HepG2 (cell line): ENCODE data around the gene ZSCAN31. TPM values are rescaled to one million over a fixed set of nuclear protein-coding genes. Genes with fewer than 3 reads are reported as not detected.

Experiments
- ARID2 ChIP-seq: sonication (generic); formaldehyde crosslinking; IDR thresholded peaks from 2 replicates; pipeline ENCODE4 v1.8.1; 2022; ENCODE audit warnings: mild to moderate bottlenecking, missing genetic modification reagents, borderline replicate concordance
- ATF5 ChIP-seq: sonication (generic); formaldehyde crosslinking; IDR thresholded peaks from 2 replicates; pipeline ENCODE4 v1.4.0; 2020; ENCODE audit warnings: mild to moderate bottlenecking, low read depth, missing genetic modification reagents
- CBX1 ChIP-seq: IDR thresholded peaks from one replicate; pipeline ENCODE4 v1.6.1; 2016; ENCODE audit warnings: antibody characterized with exemption, low read depth
- EED ChIP-seq: sonication (generic); formaldehyde crosslinking; IDR thresholded peaks from 2 replicates; pipeline ENCODE4 v1.5.0; 2020; ENCODE audit warnings: mild to moderate bottlenecking, missing genetic modification reagents
- FLYWCH1 ChIP-seq: sonication (generic); formaldehyde crosslinking; IDR thresholded peaks from 2 replicates; pipeline ENCODE4 v1.8.1; 2023; ENCODE audit warnings: mild to moderate bottlenecking, missing genetic modification reagents
- GATAD2A ChIP-seq: IDR thresholded peaks from 2 replicates; pipeline ENCODE4 v1.6.1; 2016
- MIXL1 ChIP-seq: IDR thresholded peaks from 2 replicates; pipeline ENCODE4 v1.6.1; 2016
- NFYB ChIP-seq: sonication (generic); formaldehyde crosslinking; IDR thresholded peaks from 2 replicates; pipeline ENCODE4 v1.4.0; 2020; ENCODE audit warnings: missing genetic modification reagents
- PHF20 ChIP-seq: sonication (generic); formaldehyde crosslinking; IDR thresholded peaks from 2 replicates; pipeline ENCODE4 v1.5.0; 2020; ENCODE audit warnings: mild to moderate bottlenecking, missing genetic modification reagents
- SIX1 ChIP-seq: sonication (generic); formaldehyde crosslinking; IDR thresholded peaks from 2 replicates; pipeline ENCODE4 v1.4.0; 2020; ENCODE audit warnings: missing genetic modification reagents, borderline replicate concordance
- SMAD1 ChIP-seq: sonication (generic); formaldehyde crosslinking; IDR thresholded peaks from 2 replicates; pipeline ENCODE4 v1.4.0; 2020; ENCODE audit warnings: missing genetic modification reagents, low read depth, mild to moderate bottlenecking, borderline replicate concordance
- TP53 ChIP-seq: sonication (generic); formaldehyde crosslinking; conservative IDR thresholded peaks from 2 replicates; pipeline ENCODE4 v1.4.0; 2020; ENCODE audit warnings: missing genetic modification reagents
- ZHX1 ChIP-seq: sonication (generic); formaldehyde crosslinking; IDR thresholded peaks from 2 replicates; pipeline ENCODE4 v1.8.1; 2022; ENCODE audit warnings: low read depth, mild to moderate bottlenecking, missing genetic modification reagents
- ZNF282 ChIP-seq: fragments of 450-650 bp; IDR thresholded peaks from 2 replicates; pipeline ENCODE4 v1.6.1; 2018; ENCODE audit not compliant: partially characterized antibody
- ZNF431 ChIP-seq: sonication (generic); formaldehyde crosslinking; IDR thresholded peaks from 2 replicates; pipeline ENCODE4 v1.9.0; 2022; ENCODE audit warnings: missing genetic modification reagents, low read depth, mild to moderate bottlenecking, borderline replicate concordance
- ZNF607 ChIP-seq: sonication (generic); formaldehyde crosslinking; IDR thresholded peaks from 2 replicates; pipeline ENCODE4 v1.5.1; 2020; ENCODE audit warnings: missing genetic modification reagents, mild to moderate bottlenecking, borderline replicate concordance
- ZNF720 ChIP-seq: sonication (generic); formaldehyde crosslinking; IDR thresholded peaks from 2 replicates; pipeline ENCODE4 v1.4.0; 2020; ENCODE audit warnings: missing genetic modification reagents
- ZNF746 ChIP-seq: sonication (generic); formaldehyde crosslinking; IDR thresholded peaks from 2 replicates; pipeline ENCODE4 v1.8.0; 2022; ENCODE audit warnings: mild to moderate bottlenecking, missing genetic modification reagents
- ZNF841 ChIP-seq: sonication (generic); formaldehyde crosslinking; IDR thresholded peaks from 2 replicates; pipeline ENCODE4 v1.8.1; 2023; ENCODE audit warnings: missing genetic modification reagents, borderline replicate concordance
- polyA plus RNA-seq, 8 experiments: library from polyadenylated mRNA; depleted of rRNA in 3 of 8; stranded (reverse) in 7 of 8; unstranded in 1 of 8; fragments of >200 nt; fragmentation: Illumina TruSeq in 4 of 8; extraction: Trizol in 4 of 8; gene quantifications; 2 replicates each; pipeline versions ENCODE4 v1.2.1 to v1.2.3, GENCODE V29; 2011 to 2016; ENCODE audit warnings: low read depth in 4 of 8, missing spikeins in 1 of 8, mixed read lengths in 1 of 8; ENCODE audit not compliant: insufficient read depth in 1 of 8
- total RNA-seq, 5 experiments: library from RNA; depleted of rRNA; stranded (reverse); fragments of >200 nt; fragmentation: Illumina TruSeq; extraction: Trizol; gene quantifications; 2 replicates each; pipeline ENCODE4 v1.2.3, GENCODE V29; 2016; ENCODE audit warnings: low read depth in 1 of 5
- TF ChIP-seq, protein P1 (sequence below): sonication (generic); formaldehyde crosslinking; IDR thresholded peaks from 2 replicates; pipeline ENCODE4 v1.9.0; 2022; ENCODE audit warnings: missing genetic modification reagents, mild to moderate bottlenecking, borderline replicate concordance
- TF ChIP-seq, protein P2 (sequence below): IDR thresholded peaks from 2 replicates; pipeline ENCODE4 v1.6.1; 2012; ENCODE audit warnings: low read length, improper control_type of control experiment

ZSCAN31 gene
- total and polyA plus RNA-seq, 2 of the 13 experiments (the other 11 are each of a cell fraction or from before 2014, with no cell fraction given): 5.3 to 6.2 TPM

- no peak for TF ChIP-seq ZNF841 (CRISPR knock-in tag)
- peak; percentile 73; the same call in 1 of the 2 replicates for TF ChIP-seq EED (CRISPR knock-in tag)
- peak; percentile 58; the same call in 1 of the 2 replicates for TF ChIP-seq NFYB
- peak; percentile 95 for TF ChIP-seq ZHX1 (CRISPR knock-in tag)
- TF ChIP-seq, protein P1, sequence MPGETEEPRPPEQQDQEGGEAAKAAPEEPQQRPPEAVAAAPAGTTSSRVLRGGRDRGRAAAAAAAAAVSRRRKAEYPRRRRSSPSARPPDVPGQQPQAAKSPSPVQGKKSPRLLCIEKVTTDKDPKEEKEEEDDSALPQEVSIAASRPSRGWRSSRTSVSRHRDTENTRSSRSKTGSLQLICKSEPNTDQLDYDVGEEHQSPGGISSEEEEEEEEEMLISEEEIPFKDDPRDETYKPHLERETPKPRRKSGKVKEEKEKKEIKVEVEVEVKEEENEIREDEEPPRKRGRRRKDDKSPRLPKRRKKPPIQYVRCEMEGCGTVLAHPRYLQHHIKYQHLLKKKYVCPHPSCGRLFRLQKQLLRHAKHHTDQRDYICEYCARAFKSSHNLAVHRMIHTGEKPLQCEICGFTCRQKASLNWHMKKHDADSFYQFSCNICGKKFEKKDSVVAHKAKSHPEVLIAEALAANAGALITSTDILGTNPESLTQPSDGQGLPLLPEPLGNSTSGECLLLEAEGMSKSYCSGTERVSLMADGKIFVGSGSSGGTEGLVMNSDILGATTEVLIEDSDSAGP: peak; percentile 96; the same call in 1 of the 2 replicates
- peak; percentile 90 for TF ChIP-seq ARID2
- no peak for TF ChIP-seq ZNF720 (CRISPR knock-in tag)
- peak; percentile 69; the same call in 1 of the 2 replicates for TF ChIP-seq ZNF607 (CRISPR knock-in tag)
- no peak for TF ChIP-seq ATF5 (CRISPR knock-in tag)
- TF ChIP-seq FLYWCH1 (CRISPR knock-in tag): peak; percentile 14; the same call in 1 of the 2 replicates
- TF ChIP-seq MIXL1: peak; percentile 79; the same call in 1 of the 2 replicates
- peak; percentile 79 for TF ChIP-seq GATAD2A (CRISPR knock-in tag)
- TF ChIP-seq ZNF746 (CRISPR knock-in tag): peak; percentile 60; the same call in 1 of the 2 replicates
- TF ChIP-seq PHF20 (CRISPR knock-in tag): peak; percentile 91
- peak; percentile 67; the same call in 1 of the 2 replicates for TF ChIP-seq SIX1 (CRISPR knock-in tag)
- TF ChIP-seq CBX1: no peak
- peak; percentile 84; the same call in 1 of the 2 replicates for TF ChIP-seq SMAD1 (CRISPR knock-in tag)
- TF ChIP-seq ZNF431 (CRISPR knock-in tag): peak; percentile 67; the same call in 1 of the 2 replicates
- TF ChIP-seq, protein P2, sequence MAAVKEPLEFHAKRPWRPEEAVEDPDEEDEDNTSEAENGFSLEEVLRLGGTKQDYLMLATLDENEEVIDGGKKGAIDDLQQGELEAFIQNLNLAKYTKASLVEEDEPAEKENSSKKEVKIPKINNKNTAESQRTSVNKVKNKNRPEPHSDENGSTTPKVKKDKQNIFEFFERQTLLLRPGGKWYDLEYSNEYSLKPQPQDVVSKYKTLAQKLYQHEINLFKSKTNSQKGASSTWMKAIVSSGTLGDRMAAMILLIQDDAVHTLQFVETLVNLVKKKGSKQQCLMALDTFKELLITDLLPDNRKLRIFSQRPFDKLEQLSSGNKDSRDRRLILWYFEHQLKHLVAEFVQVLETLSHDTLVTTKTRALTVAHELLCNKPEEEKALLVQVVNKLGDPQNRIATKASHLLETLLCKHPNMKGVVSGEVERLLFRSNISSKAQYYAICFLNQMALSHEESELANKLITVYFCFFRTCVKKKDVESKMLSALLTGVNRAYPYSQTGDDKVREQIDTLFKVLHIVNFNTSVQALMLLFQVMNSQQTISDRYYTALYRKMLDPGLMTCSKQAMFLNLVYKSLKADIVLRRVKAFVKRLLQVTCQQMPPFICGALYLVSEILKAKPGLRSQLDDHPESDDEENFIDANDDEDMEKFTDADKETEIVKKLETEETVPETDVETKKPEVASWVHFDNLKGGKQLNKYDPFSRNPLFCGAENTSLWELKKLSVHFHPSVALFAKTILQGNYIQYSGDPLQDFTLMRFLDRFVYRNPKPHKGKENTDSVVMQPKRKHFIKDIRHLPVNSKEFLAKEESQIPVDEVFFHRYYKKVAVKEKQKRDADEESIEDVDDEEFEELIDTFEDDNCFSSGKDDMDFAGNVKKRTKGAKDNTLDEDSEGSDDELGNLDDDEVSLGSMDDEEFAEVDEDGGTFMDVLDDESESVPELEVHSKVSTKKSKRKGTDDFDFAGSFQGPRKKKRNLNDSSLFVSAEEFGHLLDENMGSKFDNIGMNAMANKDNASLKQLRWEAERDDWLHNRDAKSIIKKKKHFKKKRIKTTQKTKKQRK: no peak
- TF ChIP-seq ZNF282: no peak
- peak; percentile 68; the same call in 1 of the 2 replicates for TF ChIP-seq TP53 (CRISPR knock-in tag)
Measured at GRCh38 chr6:28383235-28384142, 47.5 kb upstream of the ZSCAN31 start (continued).
